T-helper 17 cell (primary cell): ENCODE measurements around the gene ROR1. TPM values are rescaled to one million over a fixed set of nuclear protein-coding genes. Genes with fewer than 3 reads are reported as not detected.

Source experiments
- ATAC-seq: fragments of 150-1000 bp; cut with Tn5 transposase; 2 replicates; pipeline ENCODE4 v1.10.0; 2021; ENCODE audit warnings: mild to moderate bottlenecking, moderate library complexity
- DNase-seq, 3 donors: peaks; one replicate each; pipeline versions ENCODE4 v3.0.0 to v3.0.0-alpha.2; 2020 to 2021
- H3K9me3 ChIP-seq: one replicate; pipeline ENCODE4 v1.7.0; 2013; ENCODE audit warnings: low read length, mild to moderate bottlenecking; ENCODE audit not compliant: control insufficient read depth, poor library complexity, severe bottlenecking
- H3K27ac Mint-ChIP-seq: one replicate; pipeline ENCODE4 v1.8.0; 2022; ENCODE audit warnings: mild to moderate bottlenecking, moderate library complexity, mixed read lengths
- H3K27me3 Mint-ChIP-seq: one replicate; pipeline ENCODE4 v1.8.0; 2022; ENCODE audit warnings: mixed read lengths
- H3K36me3 Mint-ChIP-seq: one replicate; pipeline ENCODE4 v1.8.0; 2022; ENCODE audit warnings: low read depth, mixed read lengths
- H3K4me1 Mint-ChIP-seq: one replicate; pipeline ENCODE4 v1.8.0; 2022; ENCODE audit warnings: mild to moderate bottlenecking, mixed read lengths
- H3K4me3 Mint-ChIP-seq: one replicate; pipeline ENCODE4 v1.8.0; 2022; ENCODE audit warnings: mild to moderate bottlenecking, moderate library complexity, mixed read lengths
- total RNA-seq, 4 donors: library from RNA in 2 of 4; stranded (reverse) in 2 of 4; gene quantifications; one replicate each; pipeline ENCODE4 v1.2.3 and lab custom pipeline; 2022 to 2026

The ROR1 gene
- total RNA-seq, 2 donors from 2014 or later: not detected

- no peaks in the 10 kb centered on the region for H3K4me1 Mint-ChIP-seq
- H3K4me3 Mint-ChIP-seq: no peak overlapping the region
- H3K36me3 Mint-ChIP-seq: no peaks in the 10 kb centered on the region
Measured at GRCh38 chr1:64131155-64131554, 357.3 kb downstream of the ROR1 start.

GRCh38 chr1:64133036-64133435 lies 359.2 kb downstream of the ROR1 start:
- ATAC-seq: no peak
- Mint-ChIP-seq H3K4me3 (no peak overlapping the region), H3K27me3 (peaks cover 37% of the 10 kb centered on the region), H3K4me1 (no peaks in the 10 kb centered on the region), H3K27ac (no peak overlapping the region), H3K36me3 (no peaks in the 10 kb centered on the region)
- H3K9me3 ChIP-seq: no peaks in the 10 kb centered on the region
- DNase-seq: no peak

More at GRCh38 chr1:64131155-64131554, 357.3 kb downstream of the ROR1 start:
- DNase-seq (no peak), ATAC-seq (no peak)
- H3K9me3 ChIP-seq: no peaks in the 10 kb centered on the region
- Mint-ChIP-seq H3K27me3 (peaks cover 40% of the 10 kb centered on the region), H3K27ac (no peak overlapping the region)

GRCh38 chr1:64135462-64136223 lies 361.8 kb downstream of the ROR1 start:
- Mint-ChIP-seq H3K36me3 (no peaks in the 10 kb centered on the region), H3K4me3 (no peak overlapping the region), H3K4me1 (no peaks in the 10 kb centered on the region), H3K27ac (no peak overlapping the region), H3K27me3 (peaks cover 36% of the 10 kb centered on the region)
- DNase-seq (no peak), ATAC-seq (no peak)
- H3K9me3 ChIP-seq: no peaks in the 10 kb centered on the region

GRCh38 chr1:64136296-64136695 lies 362.5 kb downstream of the ROR1 start:
- DNase-seq: no peak
- no peak overlapping the region for H3K27ac Mint-ChIP-seq
- H3K4me1 Mint-ChIP-seq: no peaks in the 10 kb centered on the region
- H3K27me3 Mint-ChIP-seq: peaks cover 38% of the 10 kb centered on the region
- no peaks in the 10 kb centered on the region for H3K36me3 Mint-ChIP-seq
- ATAC-seq: no peak
- no peaks in the 10 kb centered on the region for H3K9me3 ChIP-seq
- no peak overlapping the region for H3K4me3 Mint-ChIP-seq

GRCh38 chr1:64136752-64137411 lies 363.1 kb downstream of the ROR1 start:
- DNase-seq: peak; percentile 19 to 60 (median 33)
- peaks cover 41% of the 10 kb centered on the region for H3K27me3 Mint-ChIP-seq
- no peaks in the 10 kb centered on the region for H3K4me1 Mint-ChIP-seq
- H3K27ac Mint-ChIP-seq: no peak overlapping the region
- no peaks in the 10 kb centered on the region for H3K36me3 Mint-ChIP-seq
- H3K9me3 ChIP-seq: no peaks in the 10 kb centered on the region
- ATAC-seq: peak; percentile 81
- H3K4me3 Mint-ChIP-seq: no peak overlapping the region

GRCh38 chr1:64137412-64137803 lies 363.6 kb downstream of the ROR1 start:
- H3K27me3 Mint-ChIP-seq: peaks cover 36% of the 10 kb centered on the region
- ATAC-seq (no peak), DNase-seq (no peak)
- no peak overlapping the region for H3K27ac Mint-ChIP-seq
- H3K9me3 ChIP-seq: no peaks in the 10 kb centered on the region
- H3K36me3 Mint-ChIP-seq: no peaks in the 10 kb centered on the region
- no peak overlapping the region for H3K4me3 Mint-ChIP-seq
- H3K4me1 Mint-ChIP-seq: no peaks in the 10 kb centered on the region

- peaks cover 36% of the 10 kb centered on the region for H3K27me3 Mint-ChIP-seq
- DNase-seq (no peak), ATAC-seq (no peak)
- H3K36me3 Mint-ChIP-seq: no peaks in the 10 kb centered on the region
- H3K4me1 Mint-ChIP-seq: no peaks in the 10 kb centered on the region
- H3K4me3 Mint-ChIP-seq: no peak overlapping the region
- H3K9me3 ChIP-seq: no peaks in the 10 kb centered on the region
- no peak overlapping the region for H3K27ac Mint-ChIP-seq
Measured at GRCh38 chr1:64139877-64140276, 366.1 kb downstream of the ROR1 start.

- peaks cover 36% of the 10 kb centered on the region for H3K27me3 Mint-ChIP-seq
- DNase-seq (no peak), ATAC-seq (no peak)
- H3K9me3 ChIP-seq: no peaks in the 10 kb centered on the region
- H3K4me3 Mint-ChIP-seq: no peak overlapping the region
- H3K27ac Mint-ChIP-seq: no peak overlapping the region
- no peaks in the 10 kb centered on the region for H3K36me3 Mint-ChIP-seq
- no peaks in the 10 kb centered on the region for H3K4me1 Mint-ChIP-seq
Measured at GRCh38 chr1:64140596-64140995, 366.8 kb downstream of the ROR1 start.

GRCh38 chr1:64147045-64147724 lies 373.4 kb downstream of the ROR1 start:
- H3K27me3 Mint-ChIP-seq: peaks cover 43% of the 10 kb centered on the region
- H3K4me3 Mint-ChIP-seq: no peak overlapping the region
- no peak for DNase-seq
- no peak overlapping the region for H3K27ac Mint-ChIP-seq
- no peaks in the 10 kb centered on the region for H3K36me3 Mint-ChIP-seq
- H3K9me3 ChIP-seq: no peaks in the 10 kb centered on the region
- H3K4me1 Mint-ChIP-seq: no peaks in the 10 kb centered on the region
- no peak for ATAC-seq

GRCh38 chr1:64147759-64148158 lies 373.9 kb downstream of the ROR1 start:
- H3K9me3 ChIP-seq: no peaks in the 10 kb centered on the region
- no peak overlapping the region for H3K27ac Mint-ChIP-seq
- no peak for ATAC-seq
- no peaks in the 10 kb centered on the region for H3K36me3 Mint-ChIP-seq
- H3K27me3 Mint-ChIP-seq: peaks cover 43% of the 10 kb centered on the region
- DNase-seq: no peak
- no peak overlapping the region for H3K4me3 Mint-ChIP-seq
- H3K4me1 Mint-ChIP-seq: no peaks in the 10 kb centered on the region

GRCh38 chr1:64150266-64150665 lies 376.4 kb downstream of the ROR1 start:
- Mint-ChIP-seq H3K4me1 (no peaks in the 10 kb centered on the region), H3K4me3 (no peak overlapping the region), H3K27me3 (peaks cover 33% of the 10 kb centered on the region), H3K27ac (no peak overlapping the region), H3K36me3 (no peaks in the 10 kb centered on the region)
- H3K9me3 ChIP-seq: no peaks in the 10 kb centered on the region
- ATAC-seq (no peak), DNase-seq (no peak)

- Mint-ChIP-seq H3K4me1 (no peaks in the 10 kb centered on the region), H3K4me3 (no peak overlapping the region), H3K27me3 (peaks cover 33% of the 10 kb centered on the region), H3K36me3 (no peaks in the 10 kb centered on the region), H3K27ac (no peak overlapping the region)
- H3K9me3 ChIP-seq: no peaks in the 10 kb centered on the region
- DNase-seq (no peak), ATAC-seq (no peak)
Measured at GRCh38 chr1:64150729-64151230, 377.0 kb downstream of the ROR1 start.

- ATAC-seq (no peak), DNase-seq (no peak)
- H3K27me3 Mint-ChIP-seq: peaks cover 24% of the 10 kb centered on the region
- H3K9me3 ChIP-seq: no peaks in the 10 kb centered on the region
- no peaks in the 10 kb centered on the region for H3K4me1 Mint-ChIP-seq
- H3K36me3 Mint-ChIP-seq: no peaks in the 10 kb centered on the region
- no peak overlapping the region for H3K4me3 Mint-ChIP-seq
- H3K27ac Mint-ChIP-seq: no peak overlapping the region
Measured at GRCh38 chr1:64155278-64155677, 381.5 kb downstream of the ROR1 start.
